HL-60 (cell line): ENCODE results near the gene ARSJ.

Source experiments
- DNase-seq, 2 experiments: peaks; one replicate each; pipeline ENCODE4 v3.0.0-alpha.2; 2010 to 2020; ENCODE audit warnings: low read depth in 1 of 2, low spot score in 1 of 2
- H3K27ac ChIP-seq: fragments of 250-450 bp; sonication (Bioruptor Pico); replicated peaks from 2 replicates; pipeline ENCODE4 v1.5.1; 2020; ENCODE audit warnings: mild to moderate bottlenecking, moderate library complexity
- H3K27me3 ChIP-seq: fragments of 250-450 bp; sonication (Bioruptor Pico); 2 replicates; pipeline ENCODE4 v1.5.1; 2021; ENCODE audit warnings: mild to moderate bottlenecking, moderate library complexity; ENCODE audit not compliant: insufficient read depth, poor library complexity, severe bottlenecking
- H3K4me3 ChIP-seq: replicated peaks from 2 replicates; pipeline ENCODE4 v1.5.1; 2011; ENCODE audit warnings: mild to moderate bottlenecking, control low read depth, low read length; ENCODE audit not compliant: insufficient read depth
- CTCF ChIP-seq: IDR thresholded peaks from one replicate; pipeline ENCODE4 v1.5.1; 2011; ENCODE audit warnings: low read length, control low read depth, inconsistent platforms; ENCODE audit not compliant: insufficient read depth
- GABPA ChIP-seq: IDR thresholded peaks from 2 replicates; pipeline ENCODE4 v1.6.1; 2012; ENCODE audit warnings: low read depth
- POLR2AphosphoS5 ChIP-seq: IDR thresholded peaks from 2 replicates; pipeline ENCODE4 v1.6.1; 2012; ENCODE audit warnings: low read depth
- REST ChIP-seq: IDR thresholded peaks from 2 replicates; pipeline ENCODE4 v1.6.1; 2012; ENCODE audit warnings: low read depth; ENCODE audit not compliant: insufficient replicate concordance
- SPI1 ChIP-seq: IDR thresholded peaks from 2 replicates; pipeline ENCODE4 v1.6.1; 2012; ENCODE audit warnings: low read depth, mild to moderate bottlenecking, borderline replicate concordance

ARSJ gene

GRCh38 chr4:113869743-113870375 lies 109.6 kb downstream of the ARSJ start:
- no peak for TF ChIP-seq SPI1
- no peak for TF ChIP-seq REST
- TF ChIP-seq CTCF: no peak
- TF ChIP-seq GABPA: no peak
- no peak for TF ChIP-seq POLR2AphosphoS5
- no peaks in the 10 kb centered on the region for H3K27me3 ChIP-seq
- DNase-seq: no peak

GRCh38 chr4:113866611-113867010 lies 112.8 kb downstream of the ARSJ start:
- Histone ChIP-seq H3K27ac (no peak overlapping the region), H3K27me3 (no peaks in the 10 kb centered on the region), H3K4me3 (no peak overlapping the region)
- no peak for DNase-seq
- TF ChIP-seq CTCF (no peak), GABPA (no peak), POLR2AphosphoS5 (no peak), SPI1 (no peak), REST (no peak)

More at GRCh38 chr4:113869743-113870375, 109.6 kb downstream of the ARSJ start:
- Histone ChIP-seq H3K4me3 (no peak overlapping the region), H3K27ac (no peak overlapping the region)

GRCh38 chr4:113858924-113859323 lies 120.5 kb downstream of the ARSJ start:
- no peaks in the 10 kb centered on the region for H3K27me3 ChIP-seq
- no peak overlapping the region for H3K4me3 ChIP-seq
- DNase-seq: no peak
- H3K27ac ChIP-seq: no peak overlapping the region
- TF ChIP-seq SPI1: no peak
- TF ChIP-seq CTCF: no peak
- TF ChIP-seq GABPA: no peak
- no peak for TF ChIP-seq REST
- TF ChIP-seq POLR2AphosphoS5: no peak
